ENCODE data around the gene ASCC3.
"Not testable (repeated sequence)": the region's sequence is repeated elsewhere in the genome, so short reads cannot be mapped to it uniquely, and the experiment has no call there.

ASCC3 gene

GRCh38 chr6:100641147-100641546, 240.0 kb downstream of the ASCC3 start:
- DNase-seq: not testable (repeated sequence)

GRCh38 chr6:100633096-100633777, 247.9 kb downstream of the ASCC3 start:
- DNase-seq: no peak

- DNase-seq: no peak
These were observed 250.6 kb downstream of the ASCC3 start for GRCh38 chr6:100630536-100630935.

- no peak for DNase-seq
These were observed 253.0 kb downstream of the ASCC3 start for GRCh38 chr6:100627911-100628758.

- no peak for DNase-seq
These were observed 254.4 kb downstream of the ASCC3 start for GRCh38 chr6:100626721-100627120.

- DNase-seq: no peak
These were observed 258.0 kb downstream of the ASCC3 start for GRCh38 chr6:100622907-100623692.

GRCh38 chr6:100620085-100620840, 260.9 kb downstream of the ASCC3 start:
- DNase-seq: no peak

GRCh38 chr6:100618351-100618671, 262.8 kb downstream of the ASCC3 start:
- no peak for DNase-seq

GRCh38 chr6:100617633-100618350, 263.3 kb downstream of the ASCC3 start:
- DNase-seq: no peak

GRCh38 chr6:100614933-100615332, 266.2 kb downstream of the ASCC3 start:
- DNase-seq: no peak

- no peak for DNase-seq
These were observed 266.7 kb downstream of the ASCC3 start for GRCh38 chr6:100614386-100614785.

- no peak for DNase-seq
These were observed 267.5 kb downstream of the ASCC3 start for GRCh38 chr6:100613656-100614055.

- DNase-seq: no peak
These were observed 269.0 kb downstream of the ASCC3 start for GRCh38 chr6:100612094-100612493.

- DNase-seq: no peak
These were observed 281.9 kb downstream of the ASCC3 start for GRCh38 chr6:100599088-100599770.

- DNase-seq: no peak
These were observed 285.7 kb downstream of the ASCC3 start for GRCh38 chr6:100595456-100595855.

GRCh38 chr6:100593522-100593921, 287.6 kb downstream of the ASCC3 start:
- DNase-seq: no peak

- no peak for DNase-seq
These were observed 288.2 kb downstream of the ASCC3 start for GRCh38 chr6:100592929-100593328.

GRCh38 chr6:100577425-100577824, 303.7 kb downstream of the ASCC3 start:
- DNase-seq: no peak

- DNase-seq: no peak
These were observed 305.2 kb downstream of the ASCC3 start for GRCh38 chr6:100575921-100576320.

GRCh38 chr6:100574836-100575235, 306.3 kb downstream of the ASCC3 start:
- no peak for DNase-seq

- DNase-seq: no peak
These were observed 308.0 kb downstream of the ASCC3 start for GRCh38 chr6:100573166-100573565.

GRCh38 chr6:100568255-100568654, 312.9 kb downstream of the ASCC3 start:
- DNase-seq: no peak
